GM19455 (cell line): ENCODE measurements around the gene SERF1A.
A peak's percentile ranks its signal among the peaks of the same experiment; 100 is the strongest.
"Not testable (repeated sequence)": the region's sequence is repeated elsewhere in the genome, so short reads cannot be mapped to it uniquely, and the experiment has no call there.

ENCODE experiments used
- ATAC-seq: cut with Tn5 transposase; IDR thresholded peaks from one replicate; pipeline ENCODE4 v1.9.1; 2021; ENCODE audit not compliant: unreplicated experiment

Gene SERF1A

DNA sequence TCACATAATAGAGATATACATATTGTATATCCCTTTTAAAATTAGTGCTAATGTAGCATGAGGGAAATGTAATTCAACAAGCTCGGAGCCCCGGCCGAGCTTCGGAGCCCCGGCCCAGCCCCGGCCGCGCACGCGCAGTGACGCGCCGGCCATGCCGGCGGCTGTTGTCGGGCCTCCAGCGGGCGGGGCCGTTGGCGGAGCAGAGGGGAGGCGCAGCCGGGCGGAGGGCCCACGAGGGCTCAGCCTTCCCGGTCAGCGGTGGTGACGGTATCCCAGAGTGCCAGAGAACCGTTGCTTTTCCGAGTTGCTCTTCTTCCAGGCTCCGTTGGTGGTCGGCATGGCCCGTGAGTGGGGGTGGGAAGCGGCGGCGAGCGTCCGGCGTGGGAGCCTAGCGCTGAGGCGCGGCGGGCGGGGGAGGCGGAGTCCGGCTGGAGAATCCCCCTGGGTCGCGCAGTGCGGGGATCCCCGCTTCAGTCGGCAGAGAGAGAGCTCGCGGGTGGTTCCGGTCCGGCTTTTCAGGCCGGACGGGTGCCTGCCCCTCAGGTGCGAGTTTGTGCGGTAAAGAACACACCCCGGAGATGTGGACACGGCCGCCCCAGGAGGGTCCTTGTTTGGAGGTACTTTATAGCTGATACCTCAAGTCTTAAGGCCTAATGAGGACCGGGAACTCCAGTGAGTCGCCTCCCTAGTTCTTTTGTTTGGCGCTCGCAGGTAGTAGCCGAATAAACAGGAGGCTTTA is at the start of gene SERF1A:
Gene SERF1A, plus strand, starts transcription at position 137 of the 739 bp plus-strand sequence. Its CDS starts 201 bp downstream, at position 338.
- peak; percentile 94 for ATAC-seq

DNA sequence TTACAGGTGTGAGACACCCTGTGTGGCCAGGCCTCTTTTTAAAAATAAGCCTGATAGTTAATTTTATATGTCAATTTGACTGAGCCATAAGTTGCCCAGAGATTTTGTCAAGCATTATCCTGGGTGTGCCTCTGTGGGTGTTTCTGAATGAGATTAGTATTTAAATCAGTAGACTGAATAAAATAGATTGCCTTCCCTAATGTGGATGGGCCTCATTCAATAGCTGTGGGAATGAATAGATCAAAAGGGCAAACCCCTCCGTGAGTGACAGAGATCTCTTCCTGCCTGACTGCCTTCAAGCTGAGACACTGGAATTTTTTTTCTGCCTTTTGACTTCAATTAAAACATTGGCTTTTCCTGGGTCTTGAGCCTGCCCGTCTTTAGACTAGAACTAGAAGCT is 33.7 kb upstream of the SERF1A start:
- not testable (repeated sequence) for ATAC-seq

DNA sequence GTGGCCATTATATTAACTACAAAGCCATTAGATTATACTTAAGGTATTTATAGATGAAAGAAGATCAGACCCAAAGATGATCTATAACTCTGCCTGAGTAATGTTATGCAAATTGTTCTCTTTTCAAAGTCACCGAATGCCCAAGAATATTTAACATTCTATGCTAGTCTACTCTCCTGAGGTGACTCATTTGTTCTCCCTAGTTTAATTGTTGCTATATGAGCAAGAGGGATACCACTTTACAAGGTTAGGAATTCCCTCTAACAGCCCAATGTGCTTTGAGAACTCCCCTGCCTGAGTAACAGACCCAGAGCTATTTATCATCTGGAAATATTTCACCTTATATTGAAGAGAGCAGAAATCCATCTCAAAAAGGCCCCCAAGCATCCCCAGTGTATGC is 29.8 kb upstream of the SERF1A start:
- ATAC-seq, result not testable (repeated sequence)

DNA sequence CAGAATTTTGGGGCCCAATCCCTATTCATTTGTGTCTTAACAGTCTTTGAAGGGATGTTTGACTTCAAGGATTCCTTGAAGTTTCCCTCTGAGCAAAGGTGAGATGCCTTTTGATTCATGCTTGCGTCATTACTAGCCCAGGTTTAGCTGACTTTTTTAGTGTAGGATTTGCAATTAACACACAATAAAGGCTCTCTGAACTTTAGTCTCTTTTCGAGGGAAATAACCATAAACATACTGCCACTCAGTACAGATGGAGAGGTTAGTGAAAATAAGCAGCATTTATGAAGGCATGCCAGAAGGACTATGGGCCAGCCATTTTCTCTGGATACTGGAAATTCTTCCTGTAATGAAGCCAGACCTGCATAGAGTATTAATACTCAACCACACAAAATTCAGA is 4.4 kb upstream of the SERF1A start:
- ATAC-seq, result not testable (repeated sequence)

DNA sequence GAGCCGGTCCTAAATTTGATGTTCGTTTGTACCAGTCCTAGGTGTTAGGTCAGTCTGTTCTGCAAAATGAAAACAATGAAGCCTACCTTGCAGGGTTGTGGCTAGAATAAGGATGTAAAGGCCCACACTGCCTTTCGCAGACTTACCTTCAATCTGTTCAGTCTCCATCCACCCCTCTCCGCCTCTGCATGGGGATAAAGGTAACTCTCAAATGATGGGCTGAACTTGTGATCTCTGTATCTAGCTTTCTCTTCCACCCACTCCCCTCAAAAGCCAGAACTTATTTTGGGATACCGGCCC is 753 bp downstream of the SERF1A start:
- ATAC-seq, result peak; percentile 32

DNA sequence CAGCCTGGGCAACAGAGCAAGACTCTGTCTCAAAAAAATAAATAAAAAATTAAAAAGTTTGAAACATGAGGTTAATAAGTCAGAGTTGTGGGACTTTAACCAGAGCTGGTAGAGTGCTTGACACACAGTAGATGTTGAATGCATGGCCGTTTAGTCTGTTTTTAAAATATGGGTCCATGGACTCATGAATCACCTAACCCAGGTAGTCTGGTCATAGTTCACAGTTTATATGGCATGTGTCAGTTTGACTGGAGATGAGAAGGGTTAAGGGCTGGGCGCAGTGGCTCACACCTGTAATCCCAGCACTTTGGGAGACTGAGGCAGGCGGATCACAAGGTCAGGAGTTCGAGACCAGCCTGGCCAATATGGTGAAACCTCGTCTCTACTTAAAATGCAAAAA is 6.2 kb downstream of the SERF1A start:
- not testable (repeated sequence) for ATAC-seq

DNA sequence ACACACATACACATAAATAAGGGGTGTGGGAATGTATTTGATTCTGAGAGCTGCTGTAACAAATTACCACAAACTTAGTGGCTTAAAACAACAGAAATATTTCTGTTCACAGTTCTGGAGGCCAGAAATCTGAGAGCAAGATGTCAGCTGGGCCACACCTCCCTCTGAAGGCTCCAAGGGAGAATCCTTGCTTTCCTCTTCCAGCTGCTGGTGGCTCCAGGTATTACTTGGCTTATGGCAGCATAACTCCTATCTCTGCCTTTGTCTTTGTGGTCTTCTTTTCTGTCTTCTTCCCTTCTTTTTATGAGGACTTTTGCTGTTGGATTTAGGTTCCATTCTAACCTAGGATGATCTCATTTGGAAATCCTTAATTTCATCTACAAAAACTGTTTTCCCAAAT is 16.4 kb downstream of the SERF1A start:
- not testable (repeated sequence) for ATAC-seq

DNA sequence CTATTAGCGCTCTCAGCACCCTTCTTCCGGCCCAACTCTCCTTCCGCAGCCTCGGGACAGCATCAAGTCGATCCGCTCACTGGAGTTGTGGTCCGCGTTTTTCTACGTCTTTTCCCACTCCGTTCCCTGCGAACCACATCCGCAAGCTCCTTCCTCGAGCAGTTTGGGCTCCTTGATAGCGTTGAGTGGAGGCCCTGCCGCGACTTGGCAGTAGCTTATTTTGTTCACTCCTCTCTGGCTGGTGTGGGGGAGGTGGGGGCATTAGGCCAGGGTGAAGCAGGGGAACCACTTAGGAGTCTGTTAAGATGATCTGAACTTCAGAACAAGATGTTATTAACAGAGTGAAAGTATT is 24.7 kb downstream of the SERF1A start:
- peak; percentile 42 for ATAC-seq

DNA sequence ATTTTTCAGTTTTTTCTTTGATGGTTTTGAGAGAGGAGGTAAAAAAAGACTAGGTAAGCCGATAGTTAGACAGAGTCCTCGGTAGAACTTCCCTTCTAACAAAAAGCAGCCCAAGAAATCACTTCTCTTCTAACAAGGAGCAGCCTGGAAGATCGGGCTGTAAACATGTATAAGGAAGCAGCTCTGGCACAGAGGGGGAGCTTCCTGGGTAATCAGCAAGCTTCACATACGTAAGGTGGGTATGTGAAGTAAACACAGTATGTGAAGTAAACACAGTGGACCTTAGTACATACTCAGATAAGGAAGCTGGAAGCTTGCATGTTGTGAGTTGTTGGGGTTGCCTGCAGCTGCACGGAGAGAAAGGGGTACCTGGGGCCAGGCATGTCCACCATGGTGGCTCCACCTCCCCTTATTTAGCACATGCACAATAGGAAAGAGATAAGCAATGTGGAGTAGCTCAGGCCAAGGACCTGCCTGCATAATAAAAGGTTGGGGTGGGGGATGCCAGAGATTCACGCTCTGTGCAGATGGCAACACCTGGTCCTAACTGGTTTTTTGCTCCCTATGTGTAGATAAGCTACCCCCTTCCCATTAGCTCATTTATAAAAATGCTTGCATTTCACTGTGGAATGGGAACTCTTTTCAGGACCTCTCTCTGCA is 31.4 kb downstream of the SERF1A start:
- ATAC-seq, result not testable (repeated sequence)

DNA sequence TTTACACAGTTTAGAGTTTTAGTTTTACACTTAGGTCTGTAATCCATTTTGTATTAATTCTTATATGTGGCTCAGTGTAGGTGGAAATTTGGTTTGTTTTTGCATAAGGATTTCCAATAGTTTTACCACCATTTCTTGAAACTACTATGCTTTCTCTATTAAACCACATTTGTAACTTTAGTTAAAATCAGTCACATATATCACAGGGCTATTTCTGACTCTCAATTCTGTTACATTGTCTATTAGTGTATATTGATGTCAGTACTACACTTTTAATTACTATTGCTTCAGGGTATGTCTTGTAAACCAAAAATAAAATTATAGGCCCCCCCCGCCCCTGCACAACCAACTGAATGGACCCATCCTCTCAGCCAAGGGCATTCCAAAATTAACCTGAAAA is 32.1 kb downstream of the SERF1A start:
- not testable (repeated sequence) for ATAC-seq

DNA sequence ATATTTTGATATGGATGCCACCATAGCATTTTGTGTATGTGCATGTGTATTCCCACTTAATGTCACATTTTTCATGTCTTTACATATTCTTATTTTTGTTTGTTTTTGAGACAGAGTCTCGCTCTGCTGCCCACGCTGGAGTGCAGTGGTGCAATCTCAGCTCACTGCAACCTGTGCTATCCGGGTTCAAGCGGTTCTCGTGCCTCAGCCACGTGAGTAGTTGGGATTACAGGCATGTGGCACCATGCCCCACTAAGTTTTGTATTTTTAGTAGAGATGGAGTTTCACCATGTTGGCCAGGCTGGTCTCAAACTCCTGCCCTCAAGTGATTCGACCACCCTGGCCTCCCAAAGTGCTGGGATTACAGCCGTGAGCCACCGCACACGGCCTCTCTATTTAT is 52.6 kb downstream of the SERF1A start:
- not testable (repeated sequence) for ATAC-seq
